HG02943 (cell line): ENCODE data around the gene ADAMTS18.
"Not testable (repeated sequence)": the region's sequence is repeated elsewhere in the genome, so short reads cannot be mapped to it uniquely, and the experiment has no call there.

ENCODE experiments used
- ATAC-seq: cut with Tn5 transposase; IDR thresholded peaks from one replicate; pipeline ENCODE4 v1.9.1; 2021; ENCODE audit warnings: mild to moderate bottlenecking, low read depth, moderate library complexity; ENCODE audit not compliant: unreplicated experiment

Gene ADAMTS18

GRCh38 chr16:77434530-77435271 is at the start of gene ADAMTS18:
Gene ADAMTS18, minus strand, starts transcription at chr16:77435034. Its CDS starts 339 bp downstream, at chr16:77434695.
- no peak for ATAC-seq

GRCh38 chr16:77480681-77481315 is 46.0 kb upstream of the ADAMTS18 start:
- ATAC-seq: no peak

- ATAC-seq: no peak
Observed at GRCh38 chr16:77472262-77472661, 37.4 kb upstream of the ADAMTS18 start.

- ATAC-seq: no peak
Observed at GRCh38 chr16:77470851-77471250, 36.0 kb upstream of the ADAMTS18 start.

- no peak for ATAC-seq
Observed at GRCh38 chr16:77469634-77470033, 34.8 kb upstream of the ADAMTS18 start.

- no peak for ATAC-seq
Observed at GRCh38 chr16:77468831-77469230, 34.0 kb upstream of the ADAMTS18 start.

GRCh38 chr16:77467821-77468335 is 33.0 kb upstream of the ADAMTS18 start:
- no peak for ATAC-seq

GRCh38 chr16:77463659-77464058 is 28.8 kb upstream of the ADAMTS18 start:
- not testable (repeated sequence) for ATAC-seq

- ATAC-seq: no peak
Observed at GRCh38 chr16:77462894-77463293, 28.1 kb upstream of the ADAMTS18 start.

GRCh38 chr16:77459534-77460254 is 24.9 kb upstream of the ADAMTS18 start:
- ATAC-seq: no peak

GRCh38 chr16:77457046-77457445 is 22.2 kb upstream of the ADAMTS18 start:
- ATAC-seq: no peak

GRCh38 chr16:77452243-77452642 is 17.4 kb upstream of the ADAMTS18 start:
- no peak for ATAC-seq

- ATAC-seq: no peak
Observed at GRCh38 chr16:77450790-77451487, 16.1 kb upstream of the ADAMTS18 start.

- no peak for ATAC-seq
Observed at GRCh38 chr16:77449208-77449607, 14.4 kb upstream of the ADAMTS18 start.

- ATAC-seq: no peak
Observed at GRCh38 chr16:77445324-77445723, 10.5 kb upstream of the ADAMTS18 start.

GRCh38 chr16:77444147-77444460 is 9.3 kb upstream of the ADAMTS18 start:
- ATAC-seq: no peak

- ATAC-seq: no peak
Observed at GRCh38 chr16:77443357-77444146, 8.7 kb upstream of the ADAMTS18 start.

- ATAC-seq: no peak
Observed at GRCh38 chr16:77442078-77442477, 7.2 kb upstream of the ADAMTS18 start.

GRCh38 chr16:77439106-77439505 is 4.3 kb upstream of the ADAMTS18 start:
- no peak for ATAC-seq

GRCh38 chr16:77437859-77438258 is 3.0 kb upstream of the ADAMTS18 start:
- ATAC-seq: no peak
